Astrocyte (in vitro differentiated cells and primary cell): ENCODE results near the gene CCDC136.

Experiments
- CTCF ChIP-seq: IDR thresholded peaks from 2 replicates; pipeline ENCODE4 v1.5.1; 2011; ENCODE audit warnings: low read depth, mild to moderate bottlenecking, inconsistent platforms, low read length, moderate library complexity; ENCODE audit not compliant: insufficient read depth
- EZH2 ChIP-seq: IDR thresholded peaks from 2 replicates; pipeline ENCODE4 v1.6.1; 2012; ENCODE audit warnings: mild to moderate bottlenecking, low read length, inconsistent platforms; ENCODE audit not compliant: insufficient read depth

GRCh38 chr7:128836729-128837348 is 45.1 kb downstream of the CCDC136 start:
- TF ChIP-seq CTCF (no peak), EZH2 (no peak)
